IPS DF 6.9 (cell line): Measurements from ENCODE around the gene MAP3K2.
A peak's percentile ranks its signal among the peaks of the same experiment; 100 is the strongest.

Source experiments
- DNase-seq: peaks from one replicate; pipeline ENCODE4 v3.0.0-alpha.2; 2013; ENCODE audit warnings: low read depth, low spot score
- H3K27ac ChIP-seq: one replicate; pipeline ENCODE4 v1.5.1; 2013; ENCODE audit warnings: low read length, control low read depth
- H3K27me3 ChIP-seq: 2 replicates; pipeline ENCODE4 v1.6.1; 2013; ENCODE audit warnings: mild to moderate bottlenecking, low read length; ENCODE audit not compliant: control insufficient read depth, insufficient read depth
- H3K36me3 ChIP-seq: 2 replicates; pipeline ENCODE4 v1.6.1; 2013; ENCODE audit warnings: low read length; ENCODE audit not compliant: control insufficient read depth, insufficient read depth
- H3K4me1 ChIP-seq: 2 replicates; pipeline ENCODE4 v1.6.1; 2013; ENCODE audit warnings: low read length; ENCODE audit not compliant: control insufficient read depth, insufficient read depth
- H3K4me3 ChIP-seq: 2 replicates; pipeline ENCODE4 v1.5.1; 2013; ENCODE audit warnings: mild to moderate bottlenecking, low read length
- H3K9me3 ChIP-seq: 2 replicates; pipeline ENCODE4 v1.6.1; 2013; ENCODE audit warnings: low read length, inconsistent platforms; ENCODE audit not compliant: control insufficient read depth, insufficient read depth
- WGBS: extraction: QIAGEN DNeasy Blood & Tissue Kit; methylation state at CpG from one replicate; pipeline ENCODE4 v1.1.7; 2013; ENCODE audit warnings: mixed read lengths, missing lambda C conversion rate; ENCODE audit not compliant: insufficient read length, insufficient coverage; 5-methylcytosine and 5-hydroxymethylcytosine counted together

Gene MAP3K2, protein sequence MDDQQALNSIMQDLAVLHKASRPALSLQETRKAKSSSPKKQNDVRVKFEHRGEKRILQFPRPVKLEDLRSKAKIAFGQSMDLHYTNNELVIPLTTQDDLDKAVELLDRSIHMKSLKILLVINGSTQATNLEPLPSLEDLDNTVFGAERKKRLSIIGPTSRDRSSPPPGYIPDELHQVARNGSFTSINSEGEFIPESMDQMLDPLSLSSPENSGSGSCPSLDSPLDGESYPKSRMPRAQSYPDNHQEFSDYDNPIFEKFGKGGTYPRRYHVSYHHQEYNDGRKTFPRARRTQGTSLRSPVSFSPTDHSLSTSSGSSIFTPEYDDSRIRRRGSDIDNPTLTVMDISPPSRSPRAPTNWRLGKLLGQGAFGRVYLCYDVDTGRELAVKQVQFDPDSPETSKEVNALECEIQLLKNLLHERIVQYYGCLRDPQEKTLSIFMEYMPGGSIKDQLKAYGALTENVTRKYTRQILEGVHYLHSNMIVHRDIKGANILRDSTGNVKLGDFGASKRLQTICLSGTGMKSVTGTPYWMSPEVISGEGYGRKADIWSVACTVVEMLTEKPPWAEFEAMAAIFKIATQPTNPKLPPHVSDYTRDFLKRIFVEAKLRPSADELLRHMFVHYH

GRCh38 chr2:127387655-127388422 lies at the start of gene MAP3K2:
TSS of gene MAP3K2 (minus strand) at chr2:127387975. CDS start at chr2:127343129, 44,846 bp downstream.
- Histone ChIP-seq H3K27me3 (no peaks in the 10 kb centered on the region), H3K9me3 (no peaks in the 10 kb centered on the region), H3K4me1 (peaks cover 1% of the 10 kb centered on the region; the same call in 1 of the 2 replicates), H3K27ac (no peak within 1 kb of the TSS), H3K36me3 (no peaks in the 10 kb centered on the region), H3K4me3 (peak within 1 kb of the TSS; percentile 46)
- WGBS, result no CpG with 5 or more reads among the region's 100 CpGs
- no peak for DNase-seq

DNA sequence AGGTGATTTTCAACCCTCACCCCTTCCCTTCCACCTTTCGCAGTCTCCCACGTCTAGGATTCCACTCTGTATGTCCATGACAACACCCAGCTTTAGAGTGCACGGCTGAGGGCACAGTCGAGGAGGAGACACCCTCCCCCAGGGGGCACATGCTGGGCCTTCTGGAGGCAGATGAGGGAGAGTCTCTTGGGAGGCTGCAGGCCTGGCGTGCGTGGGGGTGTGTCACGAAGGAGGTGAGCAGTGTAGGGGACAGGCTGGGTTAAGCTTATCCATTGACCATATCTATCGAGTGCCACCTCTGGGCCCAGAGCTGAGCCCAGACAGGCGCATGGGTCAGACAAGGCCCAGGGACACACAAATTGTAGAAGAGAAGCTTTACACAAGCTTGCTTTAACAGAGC lies 49.3 kb upstream of the MAP3K2 start:
- H3K4me1 ChIP-seq, result no peaks in the 10 kb centered on the region
- no peaks in the 10 kb centered on the region for H3K9me3 ChIP-seq
- H3K4me3 ChIP-seq, result no peak overlapping the region
- no peak overlapping the region for H3K27ac ChIP-seq
- no peaks in the 10 kb centered on the region for H3K27me3 ChIP-seq
- no peak for DNase-seq
- no CpG with 5 or more reads among the region's 9 CpGs for WGBS
- no peaks in the 10 kb centered on the region for H3K36me3 ChIP-seq

DNA sequence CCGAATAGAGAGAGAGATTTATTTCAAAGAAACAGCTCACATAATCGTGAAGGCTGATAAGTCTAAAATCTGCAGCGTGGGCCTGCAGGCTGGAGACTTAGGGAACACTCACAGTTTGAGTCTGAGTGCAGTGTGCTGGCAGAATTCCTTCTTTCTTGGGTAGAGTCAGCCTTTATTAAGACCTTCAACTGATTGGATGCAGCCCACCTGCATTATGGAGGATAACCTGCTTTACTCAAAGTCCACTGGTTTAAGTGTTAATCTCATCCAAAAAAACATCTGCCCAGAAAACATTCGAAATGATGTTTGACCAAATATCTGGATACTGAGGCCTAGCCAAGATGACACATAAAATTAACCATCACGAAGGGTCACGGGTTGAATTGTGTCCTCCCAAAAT lies 46.7 kb upstream of the MAP3K2 start:
- no peak for DNase-seq
- WGBS, result no CpG with 5 or more reads among the region's 6 CpGs

DNA sequence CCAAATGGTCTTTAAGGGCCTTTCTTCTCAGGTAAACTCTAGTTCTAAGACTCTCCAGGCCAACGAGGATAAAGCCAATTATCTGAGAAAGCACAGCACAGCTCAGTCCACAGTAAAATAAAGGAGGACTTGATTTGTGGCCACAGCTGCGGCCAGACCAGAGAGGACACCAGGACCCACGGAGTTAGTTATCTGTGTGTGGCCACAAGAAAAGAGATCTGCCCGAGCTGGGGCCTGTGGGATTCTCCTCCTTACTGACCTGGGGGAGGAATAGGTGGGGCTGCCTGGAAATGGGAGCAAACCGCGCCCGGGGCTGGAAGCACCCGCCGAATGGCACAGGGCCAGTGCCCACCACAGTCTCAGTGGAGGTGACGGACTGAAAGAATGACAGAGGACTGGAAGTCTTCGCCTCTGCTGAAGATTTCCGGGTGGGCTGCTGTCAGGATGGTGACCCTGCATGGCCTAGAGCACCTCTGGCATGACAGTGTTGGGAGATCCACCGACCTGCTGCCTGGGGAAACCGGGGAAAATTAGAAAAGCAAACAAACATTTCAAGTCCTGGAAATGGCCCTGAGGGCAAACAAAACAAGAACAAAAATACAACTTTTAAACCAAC lies 43.7 kb upstream of the MAP3K2 start:
- Histone ChIP-seq H3K36me3 (no peaks in the 10 kb centered on the region), H3K27me3 (no peaks in the 10 kb centered on the region), H3K4me1 (no peaks in the 10 kb centered on the region), H3K9me3 (no peaks in the 10 kb centered on the region), H3K27ac (no peak overlapping the region), H3K4me3 (no peak overlapping the region)
- no CpG with 5 or more reads among the region's 14 CpGs for WGBS
- no peak for DNase-seq

More for the DNA sequence above, 46.7 kb upstream of the MAP3K2 start:
- no peak overlapping the region for H3K27ac ChIP-seq
- H3K9me3 ChIP-seq, result no peaks in the 10 kb centered on the region
- no peaks in the 10 kb centered on the region for H3K36me3 ChIP-seq
- no peaks in the 10 kb centered on the region for H3K27me3 ChIP-seq
- no peak overlapping the region for H3K4me3 ChIP-seq
- no peaks in the 10 kb centered on the region for H3K4me1 ChIP-seq

DNA sequence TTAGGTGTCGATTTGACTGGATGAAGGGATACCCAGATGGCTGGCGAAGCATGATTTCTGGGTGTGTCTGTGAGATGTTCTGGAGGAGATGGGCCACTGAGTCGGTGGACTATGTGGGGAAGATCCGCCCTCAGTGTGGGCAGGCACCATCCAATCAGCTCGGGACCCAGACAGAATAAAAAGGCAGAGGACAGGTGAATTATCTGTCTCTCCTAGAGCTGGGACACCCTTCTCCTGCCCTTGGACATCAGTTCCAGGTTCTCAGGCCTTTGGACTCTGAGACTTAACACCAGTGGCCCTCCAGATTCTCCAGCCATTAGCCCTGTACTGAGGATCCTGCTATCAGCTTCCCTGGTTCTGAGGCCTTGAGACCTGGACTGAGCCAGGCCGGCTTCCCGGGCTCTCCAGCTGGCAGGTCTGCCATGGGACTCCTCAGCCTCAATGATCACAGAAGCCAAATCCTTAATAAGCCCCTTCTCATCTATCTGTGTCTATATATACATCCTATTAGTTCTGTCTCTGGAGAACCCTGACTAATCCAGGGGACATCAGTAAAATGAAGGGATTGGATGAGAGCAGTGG lies 42.2 kb upstream of the MAP3K2 start:
- Histone ChIP-seq H3K27me3 (no peaks in the 10 kb centered on the region), H3K4me1 (no peaks in the 10 kb centered on the region), H3K27ac (no peak overlapping the region), H3K4me3 (no peak overlapping the region), H3K36me3 (no peaks in the 10 kb centered on the region), H3K9me3 (no peaks in the 10 kb centered on the region)
- no peak for DNase-seq
- no CpG with 5 or more reads among the region's 7 CpGs for WGBS

DNA sequence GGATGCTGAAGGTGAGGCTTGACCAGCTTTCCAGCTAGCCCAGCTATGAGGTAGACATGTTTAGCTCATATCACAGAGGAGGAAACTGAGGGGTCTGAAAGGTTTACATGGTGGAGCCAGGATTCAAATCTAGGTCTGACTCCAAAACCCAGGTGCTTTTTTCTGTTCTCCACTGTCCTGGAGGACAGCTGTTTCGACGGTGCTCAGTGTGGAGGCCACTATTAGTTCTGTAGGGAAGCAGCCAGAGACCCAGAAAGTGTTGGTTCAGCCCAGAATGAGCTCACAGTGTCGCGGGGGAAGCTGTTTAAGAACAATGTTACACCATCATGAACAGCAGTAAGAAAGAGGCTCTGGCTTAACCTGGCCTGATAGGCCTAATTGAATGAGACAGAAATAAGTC lies 41.5 kb upstream of the MAP3K2 start:
- Histone ChIP-seq H3K27me3 (no peaks in the 10 kb centered on the region), H3K36me3 (no peaks in the 10 kb centered on the region), H3K27ac (no peak overlapping the region), H3K4me3 (no peak overlapping the region), H3K9me3 (no peaks in the 10 kb centered on the region), H3K4me1 (no peaks in the 10 kb centered on the region)
- DNase-seq, result no peak
- WGBS, result no CpG with 5 or more reads among the region's 4 CpGs

DNA sequence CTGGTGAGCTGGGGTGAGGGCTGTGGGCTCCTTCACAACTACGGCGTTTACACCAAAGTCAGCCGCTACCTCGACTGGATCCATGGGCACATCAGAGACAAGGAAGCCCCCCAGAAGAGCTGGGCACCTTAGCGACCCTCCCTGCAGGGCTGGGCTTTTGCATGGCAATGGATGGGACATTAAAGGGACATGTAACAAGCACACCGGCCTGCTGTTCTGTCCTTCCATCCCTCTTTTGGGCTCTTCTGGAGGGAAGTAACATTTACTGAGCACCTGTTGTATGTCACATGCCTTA lies 41.0 kb upstream of the MAP3K2 start:
- DNase-seq, result no peak
- no peaks in the 10 kb centered on the region for H3K4me1 ChIP-seq
- H3K27me3 ChIP-seq, result no peaks in the 10 kb centered on the region
- H3K36me3 ChIP-seq, result no peaks in the 10 kb centered on the region
- H3K27ac ChIP-seq, result no peak overlapping the region
- no peaks in the 10 kb centered on the region for H3K9me3 ChIP-seq
- no peak overlapping the region for H3K4me3 ChIP-seq
- WGBS, result no CpG with 5 or more reads among the region's 6 CpGs

GRCh38 chr2:127428057-127428814 lies 40.5 kb upstream of the MAP3K2 start:
- WGBS, result no CpG with 5 or more reads among the region's 36 CpGs
- H3K4me1 ChIP-seq, result no peaks in the 10 kb centered on the region

GRCh38 chr2:127427376-127428056 lies 39.7 kb upstream of the MAP3K2 start:
- Histone ChIP-seq H3K4me3 (no peak overlapping the region), H3K27me3 (no peaks in the 10 kb centered on the region; the same call in 1 of the 2 replicates), H3K36me3 (no peaks in the 10 kb centered on the region), H3K27ac (no peak overlapping the region), H3K9me3 (no peaks in the 10 kb centered on the region), H3K4me1 (no peaks in the 10 kb centered on the region)
- no CpG with 5 or more reads among the region's 7 CpGs for WGBS
- DNase-seq, result no peak

More at GRCh38 chr2:127428057-127428814, 40.5 kb upstream of the MAP3K2 start:
- H3K36me3 ChIP-seq, result no peaks in the 10 kb centered on the region
- no peak overlapping the region for H3K4me3 ChIP-seq
- no peak overlapping the region for H3K27ac ChIP-seq
- H3K27me3 ChIP-seq, result no peaks in the 10 kb centered on the region; the same call in 1 of the 2 replicates
- no peaks in the 10 kb centered on the region for H3K9me3 ChIP-seq
- no peak for DNase-seq
